Fibroblast of skin of right quadriceps (primary cell): ENCODE measurements around the gene GOLGA7B.

ENCODE experiments used
- DNase-seq: peaks from one replicate; pipeline ENCODE4 v3.0.0-alpha.2; 2013

Gene GOLGA7B

DNA sequence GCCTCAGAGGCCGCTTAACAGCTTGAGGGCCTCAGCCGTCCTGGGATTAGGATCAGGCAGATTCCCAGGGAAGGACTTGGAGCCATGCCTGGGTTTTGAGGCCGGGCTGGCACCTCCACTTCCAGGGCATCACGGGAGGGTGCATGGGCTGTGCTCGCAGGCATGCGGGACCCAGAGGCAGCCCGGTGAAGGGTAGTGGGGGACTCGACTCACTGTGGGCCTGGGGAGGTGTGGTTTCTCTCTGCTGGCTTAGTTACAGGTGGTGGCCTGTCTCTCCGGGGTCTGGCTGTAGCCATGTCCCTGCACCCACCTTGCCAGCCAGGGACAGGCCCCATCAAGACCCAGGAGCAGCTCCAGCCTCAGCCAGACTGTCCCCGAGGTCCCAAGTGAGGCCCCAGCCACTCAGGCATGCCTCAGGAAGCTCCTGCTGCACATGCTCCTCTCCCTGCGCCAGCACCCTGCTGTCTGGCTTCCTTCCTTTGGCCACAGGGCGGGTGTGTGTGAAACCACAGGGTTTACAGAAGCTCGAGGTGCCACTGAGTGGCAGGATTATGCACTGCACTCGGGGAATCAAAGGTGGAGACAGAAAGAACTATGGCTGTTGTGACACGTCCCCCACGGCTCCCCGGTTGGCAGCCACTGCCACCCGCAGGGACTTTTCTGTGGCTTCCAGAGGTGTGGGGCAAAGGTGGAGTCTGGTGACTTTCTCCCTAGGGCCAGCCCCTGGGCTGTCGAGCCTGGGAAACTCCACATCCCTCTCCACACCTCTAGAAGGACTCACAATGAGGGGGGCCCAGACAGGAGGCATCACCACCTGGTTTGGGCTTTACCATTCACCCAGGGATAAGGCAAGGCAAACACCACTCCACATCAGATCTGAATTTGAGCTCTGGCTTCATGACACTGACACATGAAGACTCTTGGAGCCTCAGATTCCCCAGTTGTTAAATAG is 19.7 kb downstream of the GOLGA7B start:
- DNase-seq, result peak; percentile 80

DNA sequence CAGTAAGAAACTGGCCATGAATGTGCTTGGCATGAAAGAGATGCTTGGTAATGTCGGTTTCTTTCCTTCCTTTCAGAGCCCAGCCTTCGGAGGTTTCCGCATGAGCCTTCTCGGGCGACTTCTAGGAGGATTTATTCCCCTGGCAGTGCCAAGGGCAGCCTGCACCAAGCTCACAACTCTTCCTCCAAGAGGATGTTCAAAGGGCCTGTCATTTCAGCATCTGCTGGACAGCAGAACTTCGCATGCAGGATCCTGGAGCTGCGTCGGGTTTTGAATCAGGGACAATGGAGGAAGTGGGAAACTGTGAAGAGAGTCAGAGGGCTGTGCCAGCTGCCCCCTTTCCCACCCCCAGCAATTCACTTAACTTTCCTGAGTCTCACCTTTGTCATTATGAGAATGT is 21.3 kb downstream of the GOLGA7B start:
- no peak for DNase-seq

DNA sequence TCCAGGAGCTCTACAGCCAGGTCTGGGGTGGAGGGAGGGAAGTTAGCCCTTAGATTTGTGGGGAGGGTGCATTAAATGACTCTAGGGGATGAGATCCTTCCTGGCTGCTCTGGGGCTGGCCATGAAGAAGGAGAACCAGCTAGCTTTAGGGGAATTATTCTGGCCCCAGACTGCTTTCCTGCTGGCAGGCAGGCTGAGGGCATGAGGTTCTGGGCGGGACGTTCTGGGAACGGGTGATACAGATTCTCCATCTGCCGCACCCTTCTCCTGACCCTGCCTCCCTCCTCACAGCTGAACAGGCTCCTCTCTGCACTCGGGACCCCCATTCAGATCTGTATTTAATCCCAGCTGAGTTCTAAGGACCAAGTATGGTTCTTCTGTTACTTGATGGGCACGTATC is 23.9 kb downstream of the GOLGA7B start:
- DNase-seq, result no peak

DNA sequence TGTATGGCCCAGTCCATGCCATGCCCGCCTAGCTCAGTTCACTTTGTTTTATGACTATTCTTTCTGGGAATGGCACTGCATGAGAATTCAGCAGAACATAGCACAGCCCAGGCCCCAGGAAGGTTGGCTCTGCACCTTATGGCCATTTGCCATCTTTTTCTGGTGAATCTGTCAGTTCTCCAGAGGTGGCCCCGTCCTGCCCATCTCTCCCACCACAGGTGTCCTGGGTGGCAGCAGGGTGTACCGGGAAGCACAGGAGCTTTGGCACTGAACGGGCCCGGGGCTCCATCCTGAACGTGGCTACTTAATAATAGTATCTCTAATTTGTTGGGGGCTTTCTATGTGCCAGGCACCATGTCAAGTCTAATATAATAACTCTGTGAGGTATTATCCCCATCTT is 24.7 kb downstream of the GOLGA7B start:
- DNase-seq, result no peak

DNA sequence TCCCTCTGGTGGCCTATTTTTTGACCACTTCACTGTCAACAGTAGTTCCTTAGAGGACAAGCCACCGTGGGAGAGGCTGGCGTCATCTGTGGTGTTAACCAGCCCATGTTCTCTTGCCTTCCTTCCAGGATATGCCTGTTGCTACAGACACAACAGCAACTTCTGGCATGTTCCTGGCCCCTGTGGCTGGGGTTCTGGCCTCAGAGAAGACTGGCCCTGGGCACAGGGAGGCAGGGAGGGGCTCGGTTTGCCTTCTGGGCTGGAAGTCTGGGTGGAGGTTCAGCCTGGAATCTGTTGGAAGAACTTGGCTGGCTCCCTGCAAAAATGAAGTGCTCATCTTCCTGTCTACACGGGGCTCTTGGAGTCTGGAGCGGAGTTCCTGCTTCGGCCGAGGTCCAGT is 25.7 kb downstream of the GOLGA7B start:
- no peak for DNase-seq

DNA sequence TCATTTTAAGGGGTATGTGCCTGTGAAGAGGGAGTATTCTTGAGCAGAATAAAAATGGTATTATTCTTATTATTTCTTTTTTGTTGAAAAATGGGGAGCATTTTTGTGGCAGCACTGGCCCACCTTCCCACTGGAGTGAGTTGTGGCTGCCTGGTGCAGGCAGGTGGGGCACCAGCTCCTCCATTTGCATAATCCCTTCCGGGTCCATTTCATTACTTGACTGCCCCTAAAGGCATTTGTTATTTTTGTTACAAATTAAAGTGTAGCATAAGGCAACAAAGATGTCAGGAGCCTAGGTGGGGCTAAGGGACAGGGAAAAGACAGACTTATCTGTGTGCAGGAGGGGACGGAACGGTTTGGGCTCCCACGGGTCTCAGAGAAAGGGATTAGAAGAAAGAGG is 26.8 kb downstream of the GOLGA7B start:
- DNase-seq, result no peak

DNA sequence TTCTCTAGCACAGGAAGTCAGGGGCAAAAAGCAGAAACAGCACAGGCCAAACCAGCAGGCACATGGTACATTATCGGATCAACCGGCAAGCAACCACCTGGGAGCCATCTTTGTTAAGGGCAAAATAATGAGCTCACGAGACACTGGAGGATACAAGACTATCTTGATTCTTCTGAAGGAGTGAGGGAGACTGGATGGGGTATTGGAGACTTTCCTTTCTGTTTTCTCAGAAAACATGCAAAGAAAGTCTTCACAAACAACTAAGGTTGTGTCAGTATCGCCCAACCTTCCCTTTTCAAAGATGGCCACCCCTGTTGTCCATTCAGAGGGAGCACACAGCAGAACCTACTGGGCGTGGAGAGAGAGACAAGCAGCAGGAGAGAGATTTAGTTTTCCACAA is 29.6 kb downstream of the GOLGA7B start:
- no peak for DNase-seq

DNA sequence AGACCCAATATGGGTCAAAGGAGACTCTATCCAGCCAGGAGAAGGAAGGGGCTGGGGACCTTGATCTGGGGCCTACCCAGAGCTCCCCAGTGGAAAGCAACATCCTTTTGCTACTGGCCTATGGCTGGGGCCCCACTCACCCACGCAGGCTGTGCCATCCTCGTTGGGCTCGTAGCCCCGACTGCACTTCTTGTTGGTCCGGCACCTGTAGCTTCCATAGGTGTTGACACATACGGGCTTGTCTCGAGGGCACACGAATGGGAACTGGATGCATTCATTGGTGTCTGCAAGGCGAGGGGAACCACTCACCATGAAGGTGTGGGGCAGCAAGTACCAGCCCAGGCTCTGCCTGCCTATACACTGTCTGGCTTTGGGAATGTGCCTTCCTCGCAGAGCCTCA is 30.5 kb downstream of the GOLGA7B start:
- no peak for DNase-seq

DNA sequence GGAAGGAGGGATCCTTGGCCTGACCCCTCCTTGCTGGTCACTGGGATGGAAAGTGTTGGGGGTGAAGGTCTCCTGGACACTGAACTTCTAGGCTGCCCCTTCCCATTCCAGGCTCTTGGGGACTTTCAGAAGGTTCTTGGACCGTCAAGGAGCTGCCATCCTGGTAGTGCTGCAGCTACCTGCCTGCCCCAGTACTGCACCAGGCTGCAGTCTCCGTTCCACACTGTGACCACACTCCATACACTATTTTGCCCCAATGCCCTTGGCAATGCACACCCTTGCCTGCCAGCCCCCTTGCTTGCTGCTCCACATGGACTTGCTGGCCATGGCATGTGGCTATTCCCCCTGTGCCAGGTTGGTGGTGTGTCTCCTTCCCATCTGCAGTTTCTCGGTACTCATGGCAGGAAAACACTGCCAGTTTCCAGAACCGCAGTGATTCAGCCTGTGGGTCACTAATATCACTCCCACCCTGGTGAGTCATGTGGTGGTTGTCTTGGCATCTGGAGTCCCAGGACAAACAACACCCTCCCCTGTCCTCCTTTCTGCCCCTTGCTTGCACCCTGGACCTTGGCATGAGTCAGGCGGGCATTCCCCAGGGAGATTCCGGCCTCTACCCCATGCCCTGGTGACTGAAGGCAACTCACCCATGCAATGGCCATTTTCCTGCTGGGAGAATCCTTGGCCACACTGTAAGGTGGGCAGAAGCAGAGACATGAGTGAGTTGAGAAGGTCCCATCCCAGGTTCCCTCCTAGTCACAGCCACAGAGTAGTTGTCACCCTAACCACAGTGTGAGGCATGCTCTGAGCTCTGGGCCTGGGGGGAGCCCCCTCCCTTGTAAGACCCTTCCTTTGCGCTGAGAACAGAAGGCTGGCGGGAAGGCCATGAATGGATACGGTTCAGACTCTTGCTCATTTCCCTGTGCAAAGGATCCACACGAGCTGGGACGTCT is 32.8 kb downstream of the GOLGA7B start:
- DNase-seq, result peak; percentile 10

DNA sequence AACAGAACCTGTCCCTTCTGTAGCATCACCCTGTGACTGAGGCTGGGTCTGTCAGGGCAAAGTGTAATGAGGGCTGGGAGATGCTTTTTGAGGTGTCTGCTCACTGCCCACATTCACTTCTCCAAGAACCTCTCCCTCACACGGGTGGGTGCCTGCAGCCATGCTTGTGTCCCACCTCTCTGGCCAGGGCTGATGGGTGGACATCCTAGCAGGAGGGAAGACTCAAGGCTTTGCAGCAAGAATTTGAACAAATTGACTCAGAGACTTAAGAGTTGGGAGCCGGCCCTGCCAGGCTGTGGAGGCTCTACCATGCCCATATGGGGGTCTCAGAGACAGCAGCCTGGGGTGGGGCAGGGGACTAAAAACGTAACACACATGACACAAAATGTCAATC is 33.4 kb downstream of the GOLGA7B start:
- no peak for DNase-seq

DNA sequence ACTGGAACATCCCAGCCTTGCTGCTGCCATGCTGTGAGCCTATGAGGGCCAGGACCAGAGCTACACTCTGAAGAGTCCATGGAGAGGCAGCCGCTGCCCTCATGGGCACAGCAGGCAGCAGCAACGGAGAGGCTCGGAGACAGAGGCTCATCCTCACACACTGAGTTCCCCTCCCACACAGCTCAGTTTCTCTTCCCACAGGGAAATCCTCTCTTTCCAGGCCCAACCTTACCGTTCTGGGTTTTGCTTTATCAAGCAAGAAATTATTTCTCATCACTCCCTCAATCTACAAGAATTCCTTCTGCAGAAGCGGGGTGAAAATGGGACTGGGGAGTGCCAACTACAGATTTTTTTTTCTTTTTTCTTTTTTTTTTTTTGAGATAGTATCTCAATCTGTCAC is 36.6 kb downstream of the GOLGA7B start:
- no peak for DNase-seq

DNA sequence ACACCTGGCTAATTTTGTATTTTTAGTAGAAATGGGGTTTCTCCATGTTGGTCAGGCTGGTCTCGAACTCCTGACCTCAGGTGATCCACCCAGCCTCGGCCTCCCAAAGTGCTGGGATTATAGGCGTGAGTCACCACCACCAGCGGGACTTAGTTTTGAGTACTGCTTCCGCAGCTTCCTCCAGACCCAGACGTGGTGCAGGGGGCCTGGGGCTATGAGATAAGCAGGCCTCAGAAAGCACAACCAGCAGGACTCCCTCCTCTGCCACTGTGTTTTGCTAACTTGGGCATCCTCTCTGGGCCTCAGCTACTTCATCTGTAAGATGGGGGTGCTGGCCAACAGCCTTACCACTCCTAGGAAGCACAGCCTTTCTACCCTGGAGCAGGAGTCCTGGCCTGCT is 37.8 kb downstream of the GOLGA7B start:
- DNase-seq, result no peak

DNA sequence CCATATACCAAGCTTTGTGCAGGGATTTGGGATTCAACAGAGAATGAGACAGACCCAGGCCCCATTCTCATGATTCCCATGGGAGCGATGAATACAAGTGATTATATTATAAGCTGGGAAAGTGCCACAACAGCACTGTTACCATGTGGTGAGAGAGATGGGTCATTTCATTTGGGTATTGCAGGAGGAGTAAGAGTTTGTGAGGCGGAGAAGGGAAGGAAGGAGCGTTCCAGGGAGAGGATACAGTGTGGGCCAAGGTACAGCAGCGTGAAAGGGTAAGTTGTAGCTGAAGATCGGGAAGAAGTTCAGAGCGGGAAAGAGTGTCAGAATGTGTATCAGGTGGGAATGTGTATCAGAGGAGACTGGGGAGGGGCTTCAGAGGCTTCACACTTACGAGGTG is 38.5 kb downstream of the GOLGA7B start:
- no peak for DNase-seq

DNA sequence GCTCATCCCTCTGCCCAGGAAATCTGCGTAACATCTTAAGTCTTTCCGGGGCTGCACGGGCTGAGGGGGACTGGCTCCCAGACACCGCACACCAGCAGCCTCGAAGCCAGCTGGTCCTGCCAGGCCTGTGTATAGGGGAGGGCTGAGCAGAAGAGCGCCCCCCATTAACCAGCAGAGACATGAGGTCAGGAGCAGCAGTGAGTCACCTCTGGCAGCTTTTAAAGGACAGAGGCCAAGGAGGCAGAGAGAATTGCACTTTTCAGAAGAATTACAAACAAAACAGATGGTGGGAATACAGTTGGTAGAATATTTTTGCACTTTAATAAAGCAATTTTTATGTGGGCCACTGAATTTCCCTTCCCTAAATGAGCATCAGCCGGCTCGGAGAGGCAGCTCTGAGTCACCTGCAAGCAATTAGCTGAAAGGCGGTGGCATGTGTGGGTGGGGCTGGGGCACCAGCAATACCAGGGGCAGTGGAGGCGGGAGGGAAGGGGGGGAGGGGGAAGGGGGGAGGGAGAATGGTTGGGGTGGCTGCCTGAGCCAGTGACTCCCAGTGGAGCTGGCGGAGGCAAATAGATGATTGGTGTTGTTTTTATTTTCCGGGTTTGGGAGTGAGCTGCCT is 39.1 kb downstream of the GOLGA7B start:
- peak; percentile 56 for DNase-seq

DNA sequence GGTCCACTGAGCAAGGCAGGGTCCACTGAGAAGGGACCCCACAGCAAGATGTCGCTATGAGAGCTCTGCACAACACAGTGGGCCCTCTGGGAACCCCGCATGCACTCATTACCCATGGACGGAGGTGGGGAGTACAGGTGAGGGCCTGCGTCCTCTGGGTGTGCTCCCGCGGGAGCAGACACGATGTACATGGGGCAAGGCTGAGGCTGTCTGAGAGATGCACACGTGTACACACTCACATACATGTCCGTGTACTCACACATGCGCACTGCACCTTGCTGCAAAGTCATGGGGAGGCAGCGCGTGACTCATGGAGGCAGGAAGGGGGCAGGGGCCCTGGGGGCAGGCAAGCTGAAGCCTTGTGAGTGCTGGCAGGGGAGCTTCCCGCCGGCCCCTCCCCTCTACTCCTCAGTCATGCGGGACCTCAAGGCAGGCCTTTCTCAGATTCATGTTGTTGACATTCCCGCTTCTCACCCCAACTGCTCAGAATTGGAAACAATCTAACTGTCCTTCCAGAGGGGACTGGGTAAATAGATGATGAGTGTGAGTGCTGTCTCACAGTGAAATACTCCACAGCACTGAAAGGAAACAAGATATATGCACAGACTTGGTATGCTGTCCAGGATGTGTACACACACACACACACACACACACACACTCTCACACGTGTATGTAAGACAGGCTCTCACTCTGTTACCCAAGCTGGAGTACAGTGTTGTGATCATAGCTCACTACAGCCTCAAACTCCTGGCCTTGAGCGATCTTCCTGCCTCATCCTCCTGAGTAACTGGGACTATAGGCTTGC is 40.0 kb downstream of the GOLGA7B start:
- peak; percentile 79 for DNase-seq

DNA sequence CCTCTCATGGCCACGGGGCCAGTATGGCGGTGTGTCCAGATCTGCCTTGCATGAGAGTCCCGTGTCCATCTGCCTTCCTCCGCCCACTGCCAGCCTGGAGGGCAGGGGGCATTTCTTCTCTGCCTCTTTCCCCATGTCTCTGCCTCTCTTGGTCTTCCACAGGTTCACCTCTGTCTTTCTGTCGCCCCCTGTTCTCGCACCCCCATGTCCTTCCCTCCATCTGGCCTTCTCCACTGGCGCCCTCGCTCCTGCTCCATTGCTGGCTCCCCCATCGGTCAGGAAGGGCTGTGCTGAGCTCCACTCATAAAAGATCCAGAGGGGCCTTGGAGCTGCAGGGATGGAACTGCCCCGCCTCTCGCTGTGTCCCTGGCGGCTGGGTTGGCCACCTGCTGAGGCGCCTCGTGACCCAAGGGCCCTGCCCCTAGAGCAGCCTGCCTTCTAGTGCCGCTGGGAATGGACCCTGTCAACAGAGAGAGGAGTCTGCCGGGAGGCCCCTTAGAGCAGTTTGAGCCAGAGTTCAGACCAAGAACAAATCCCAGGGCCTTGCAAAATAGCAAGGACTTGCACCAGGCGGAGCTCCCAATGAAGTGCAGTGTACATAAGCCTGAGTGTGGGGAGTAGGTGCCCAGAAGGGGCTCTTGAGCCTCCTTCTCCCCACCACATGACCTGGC is 42.0 kb downstream of the GOLGA7B start:
- no peak for DNase-seq

DNA sequence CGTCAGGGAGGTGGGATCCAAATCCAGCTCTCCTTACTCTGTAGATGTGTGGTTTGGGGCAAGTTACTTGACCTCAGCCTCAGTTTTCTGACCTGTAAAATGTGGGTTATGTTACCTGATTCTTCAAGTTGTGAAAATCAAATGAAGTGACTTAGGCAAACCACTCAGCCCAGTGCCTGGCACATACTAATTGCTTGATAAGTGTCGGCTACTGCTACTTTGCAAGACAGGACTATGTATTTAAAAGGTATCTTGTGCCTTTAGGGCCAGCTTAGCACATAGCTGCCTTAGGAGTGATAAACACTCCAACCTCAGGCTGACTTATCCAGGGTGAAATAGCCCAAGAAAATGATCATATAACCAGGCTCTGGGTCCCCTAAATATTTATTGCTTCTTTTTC is 42.9 kb downstream of the GOLGA7B start:
- no peak for DNase-seq

DNA sequence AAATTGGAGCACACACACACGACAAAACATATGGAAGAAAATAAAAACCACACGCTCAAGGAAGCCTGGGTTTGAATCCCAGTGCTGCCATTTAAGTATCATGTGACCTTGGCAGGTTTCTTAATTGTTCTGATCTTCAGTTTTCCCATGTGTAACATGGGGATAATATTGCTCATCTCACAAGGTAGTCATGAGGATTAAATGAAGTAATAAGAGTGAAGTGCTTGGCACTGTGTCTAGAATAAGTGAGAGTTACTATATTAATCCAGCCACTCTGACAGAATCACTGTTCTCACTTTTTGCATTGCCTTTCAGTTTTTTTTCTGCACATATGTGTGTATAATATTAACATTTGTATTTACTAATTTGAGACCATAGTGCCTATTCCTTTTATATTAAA is 43.3 kb downstream of the GOLGA7B start:
- no peak for DNase-seq

DNA sequence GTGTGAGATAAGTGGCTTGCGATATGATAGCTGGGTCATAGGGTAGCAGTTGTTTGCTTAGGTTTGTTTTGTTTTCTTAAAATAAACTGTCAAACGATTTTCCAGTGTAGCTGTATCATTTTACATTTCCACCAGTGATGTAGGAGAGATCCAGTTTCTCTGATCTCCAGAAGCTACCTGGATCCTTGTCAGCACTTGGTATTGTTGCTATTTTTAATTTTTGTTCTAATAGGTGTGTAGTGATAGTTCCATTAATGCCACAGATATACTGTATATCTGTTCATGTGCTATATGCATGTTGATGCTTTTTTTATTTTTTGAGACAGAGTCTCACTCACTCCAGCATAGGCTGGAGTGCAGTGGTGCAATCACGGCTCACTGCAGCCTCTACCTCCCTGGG is 44.4 kb downstream of the GOLGA7B start:
- DNase-seq, result no peak

DNA sequence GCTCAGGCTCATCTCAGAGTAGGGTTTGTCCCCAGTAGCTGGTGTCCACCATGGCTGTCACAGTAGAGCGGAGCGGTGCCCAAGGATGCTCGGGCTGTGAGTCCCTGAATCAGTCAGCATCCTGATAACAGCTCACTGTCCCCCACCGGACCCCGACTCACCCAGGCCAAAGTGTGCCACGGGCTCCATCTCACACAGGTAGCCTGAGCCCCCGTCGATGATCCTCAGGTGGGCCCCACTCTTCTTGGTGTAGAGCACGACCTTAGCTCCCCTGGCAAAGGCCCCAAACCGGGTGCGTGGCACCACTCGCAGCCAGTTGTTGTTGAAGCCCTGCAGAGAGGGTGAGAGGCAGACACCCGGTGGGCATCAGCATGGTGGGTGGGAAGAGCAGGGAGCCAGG is 45.4 kb downstream of the GOLGA7B start:
- no peak for DNase-seq

DNA sequence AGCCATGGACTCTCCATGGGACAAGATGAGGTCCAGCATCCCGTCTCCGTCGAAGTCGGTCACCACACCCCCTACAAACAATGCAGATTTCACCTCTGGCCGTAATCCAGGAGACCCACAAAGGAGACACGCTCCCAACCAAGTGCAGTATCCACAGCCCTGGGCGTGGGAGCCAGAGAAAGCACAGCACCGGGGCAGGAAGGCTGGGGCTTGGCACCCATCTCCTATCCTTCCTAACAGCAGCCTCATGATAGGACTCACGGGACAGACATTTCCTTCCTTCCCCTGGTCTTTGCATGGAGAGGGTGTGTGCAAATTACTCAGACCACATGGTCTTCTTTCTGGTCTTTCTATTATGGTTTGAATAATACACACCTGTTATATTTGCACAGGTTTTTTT is 46.3 kb downstream of the GOLGA7B start:
- no peak for DNase-seq
